ENCODE data around the gene CLIC5.

Gene CLIC5

DNA sequence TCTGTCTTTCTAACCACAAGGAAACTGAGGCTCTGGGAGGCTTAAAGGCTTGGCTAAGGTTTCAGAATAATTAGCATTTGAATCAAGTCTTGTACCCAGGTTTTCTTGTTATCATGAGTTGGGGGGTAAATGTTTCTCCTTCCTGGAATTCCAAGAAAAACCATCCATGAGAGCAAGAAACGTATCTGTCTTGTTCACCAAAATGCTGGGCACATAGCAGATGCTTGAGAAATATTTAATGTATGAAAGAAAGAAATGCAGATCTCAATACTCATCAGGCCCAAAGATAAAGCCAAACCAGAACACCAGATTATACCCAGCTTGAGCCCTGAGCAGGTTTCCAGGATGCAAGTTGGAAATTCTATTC lies 164.6 kb downstream of the CLIC5 start:
- no peak for DNase-seq (ENCODE audit: low read depth in 1 of 2, low spot score in 1 of 2)

DNA sequence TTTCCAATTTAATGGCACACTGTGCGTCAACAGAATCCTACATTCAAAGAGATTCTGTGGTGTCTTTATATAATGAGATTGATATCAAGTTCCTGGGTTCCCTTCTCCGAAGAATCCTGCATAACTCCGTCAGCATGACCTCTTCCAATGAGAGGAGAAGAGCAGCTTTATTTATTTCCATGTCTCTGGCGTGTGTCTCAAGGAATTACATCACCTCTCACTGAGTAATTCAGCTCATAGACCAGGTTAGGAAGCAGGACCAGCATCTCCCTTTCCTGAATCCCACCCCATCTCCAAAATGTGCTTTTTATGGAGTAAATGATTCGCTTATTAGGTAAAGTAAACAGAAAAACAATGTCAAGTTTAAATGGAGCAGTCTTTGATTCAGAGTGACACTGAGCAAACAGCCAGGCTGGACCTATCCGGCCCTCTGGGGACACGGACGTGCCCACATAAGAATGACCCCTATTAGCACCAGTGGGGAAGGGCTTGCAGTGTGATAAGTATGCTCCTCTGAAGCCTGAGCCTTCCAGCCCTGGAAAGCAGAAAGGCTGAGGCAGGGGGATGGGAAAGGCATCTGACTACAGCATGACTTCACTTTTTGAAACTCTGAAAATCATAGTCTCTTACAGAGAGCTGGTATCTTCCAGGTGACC lies 165.2 kb downstream of the CLIC5 start:
- DNase-seq (ENCODE audit: low read depth in 1 of 2, low spot score in 1 of 2): no peak

DNA sequence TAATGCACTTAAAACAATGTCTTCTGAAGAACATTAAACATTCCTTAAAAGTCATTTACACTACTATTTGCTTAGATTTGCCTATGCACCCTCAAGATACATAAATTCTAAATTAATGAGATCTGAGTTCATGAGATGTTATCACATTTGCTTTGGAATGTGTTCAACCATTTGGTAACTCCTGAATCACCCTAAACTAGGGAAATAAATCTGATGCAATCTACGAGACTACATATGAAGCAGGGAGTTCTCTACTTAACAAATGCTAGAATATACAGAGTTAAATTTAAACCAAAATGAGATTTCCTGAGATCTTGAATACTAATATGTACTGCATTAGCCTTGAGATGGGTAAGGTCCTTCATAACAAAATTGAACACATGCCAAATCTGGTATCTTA lies 170.1 kb downstream of the CLIC5 start:
- no peak for DNase-seq (ENCODE audit: low read depth in 1 of 2, low spot score in 1 of 2)

DNA sequence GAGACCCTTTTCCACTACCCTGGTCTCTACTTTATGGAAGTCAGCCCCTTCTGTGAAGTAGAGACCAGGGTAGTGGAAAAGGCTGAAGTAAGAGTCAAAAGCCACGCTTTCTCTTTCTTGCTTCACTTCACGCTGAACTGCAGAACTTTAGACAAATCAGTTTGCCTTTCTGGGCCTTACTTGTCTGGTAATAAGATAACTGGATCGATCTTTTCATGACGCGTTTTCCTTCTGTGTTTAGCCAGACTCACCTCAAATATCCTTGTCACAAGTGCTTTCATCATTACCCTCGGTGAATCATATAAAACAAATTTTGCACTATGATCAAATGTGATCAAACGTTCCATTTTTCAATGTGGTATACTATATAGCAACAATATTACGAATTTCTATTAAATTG lies 170.7 kb downstream of the CLIC5 start:
- DNase-seq (ENCODE audit: low read depth in 1 of 2, low spot score in 1 of 2): no peak

DNA sequence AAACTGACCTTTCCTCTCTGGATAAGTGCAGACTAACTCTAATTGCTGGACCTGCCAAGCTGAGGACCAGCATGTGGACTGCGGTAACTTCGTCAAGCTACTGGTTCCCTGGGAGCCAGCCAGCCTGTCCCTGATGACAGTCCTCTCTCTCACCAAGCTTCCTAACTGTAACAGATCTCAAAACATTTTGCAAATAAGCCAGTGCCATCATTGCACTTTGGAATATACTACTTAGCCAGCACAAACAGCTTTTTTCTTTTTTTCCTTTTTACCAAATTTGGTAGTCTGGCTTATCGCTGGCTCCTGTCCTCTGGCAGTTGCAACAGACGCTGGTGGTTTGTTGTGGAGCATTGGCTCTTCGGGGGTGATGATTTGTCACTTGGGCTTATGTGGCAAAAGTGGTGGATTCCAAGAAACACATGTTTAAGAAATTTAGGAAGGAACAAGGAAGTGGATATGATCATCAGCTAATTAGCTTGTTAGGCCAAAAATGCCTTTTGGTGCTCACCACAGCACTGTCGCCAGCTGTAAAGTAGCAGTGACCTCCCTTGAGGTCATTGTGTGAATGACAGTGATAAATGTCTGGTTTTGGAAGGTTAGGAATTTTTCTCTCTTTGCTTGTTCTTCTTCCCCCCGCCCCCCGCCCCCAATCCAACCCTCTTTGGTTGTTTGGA lies 171.7 kb downstream of the CLIC5 start:
- DNase-seq (ENCODE audit: low read depth in 1 of 2, low spot score in 1 of 2): no peak

DNA sequence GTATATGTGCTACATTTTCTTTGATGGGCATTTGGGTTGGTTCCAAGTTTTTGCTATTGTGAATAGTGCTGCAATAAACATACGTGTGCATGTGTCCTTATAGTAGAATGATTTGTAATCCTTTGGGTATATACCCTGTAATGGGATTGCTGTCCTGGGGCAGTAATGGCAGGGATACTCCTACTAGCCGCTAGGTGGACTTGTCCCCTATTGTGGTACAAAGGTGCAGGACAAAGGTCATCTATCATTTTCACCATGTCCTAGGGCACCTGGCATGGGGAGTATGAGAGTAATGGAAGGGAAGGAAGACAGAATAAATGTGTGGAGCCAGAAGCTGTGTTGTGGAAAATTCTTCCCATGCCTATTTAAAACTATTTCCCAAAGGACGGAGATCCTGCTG lies 174.6 kb downstream of the CLIC5 start:
- no peak for DNase-seq (ENCODE audit: low read depth in 1 of 2, low spot score in 1 of 2)

DNA sequence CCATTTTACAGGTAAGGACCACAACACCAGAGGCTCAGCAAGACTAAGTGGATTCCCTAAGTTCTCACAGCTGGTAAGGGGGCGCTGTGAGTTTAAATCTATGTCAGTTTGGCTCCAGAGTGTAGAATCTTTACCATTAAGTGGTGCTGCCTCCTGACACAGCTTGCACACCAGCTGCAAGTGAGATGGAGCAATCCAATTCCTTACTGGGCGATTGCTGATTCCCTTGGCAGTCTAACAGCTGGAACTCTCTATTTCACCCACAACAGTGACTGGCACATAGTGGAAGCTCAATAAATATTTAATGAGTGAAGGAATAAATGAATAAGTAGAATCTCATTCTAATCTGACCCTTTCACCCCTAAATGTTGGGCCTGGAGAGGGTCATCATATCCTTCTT lies 176.7 kb downstream of the CLIC5 start:
- no peak for DNase-seq (ENCODE audit: low read depth in 1 of 2, low spot score in 1 of 2)

DNA sequence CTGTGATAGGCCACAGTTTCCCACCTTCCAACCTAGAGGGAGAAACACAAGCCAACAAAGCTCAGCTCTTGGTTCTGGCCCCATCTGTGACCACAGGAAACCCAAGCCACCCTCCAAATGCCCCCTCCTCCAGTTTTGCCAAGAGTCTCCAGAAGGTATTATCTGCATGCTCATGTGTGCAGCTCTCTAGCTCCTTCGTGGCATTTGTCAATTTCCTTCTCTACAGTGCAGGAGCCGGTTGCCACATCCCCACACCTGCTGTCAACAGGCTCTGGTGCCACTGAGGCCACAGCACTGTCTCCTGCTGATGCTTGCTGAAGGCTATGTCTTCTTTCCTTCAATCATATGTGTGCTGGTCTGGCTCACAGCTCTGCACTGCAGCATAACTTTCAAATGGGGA lies 177.2 kb downstream of the CLIC5 start:
- DNase-seq (ENCODE audit: low read depth in 1 of 2, low spot score in 1 of 2): no peak

DNA sequence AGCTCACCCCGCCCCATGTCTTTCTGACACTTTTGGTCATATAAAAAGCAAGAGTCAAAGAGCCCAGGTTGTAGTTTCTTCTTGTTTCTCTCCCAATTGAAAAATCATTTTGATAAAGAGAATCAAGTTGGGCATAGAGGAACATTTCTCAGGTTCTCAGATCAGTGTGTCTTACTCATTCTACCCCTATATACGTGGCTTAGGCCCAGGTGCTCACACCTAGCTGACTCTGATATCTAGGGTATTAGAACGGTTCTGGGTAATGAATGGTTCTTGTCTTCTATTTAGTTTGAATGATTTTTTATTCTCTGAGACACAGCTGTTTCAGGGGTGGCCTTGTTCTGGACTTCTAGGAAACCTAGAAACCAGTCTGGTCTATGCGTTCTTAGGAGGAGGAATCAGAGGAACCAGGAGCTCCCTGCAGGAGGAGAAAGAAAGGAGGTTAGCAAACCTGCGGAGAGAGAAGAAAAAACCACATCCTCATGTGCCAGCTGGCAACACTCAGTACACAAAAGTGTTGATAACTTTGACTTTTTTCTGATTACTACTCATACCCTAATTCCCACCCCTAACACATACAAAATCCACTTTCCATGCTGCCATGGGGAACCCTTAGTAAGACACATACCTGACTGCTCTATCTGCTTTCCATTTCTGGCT lies 178.0 kb downstream of the CLIC5 start:
- no peak for DNase-seq (ENCODE audit: low read depth in 1 of 2, low spot score in 1 of 2)

DNA sequence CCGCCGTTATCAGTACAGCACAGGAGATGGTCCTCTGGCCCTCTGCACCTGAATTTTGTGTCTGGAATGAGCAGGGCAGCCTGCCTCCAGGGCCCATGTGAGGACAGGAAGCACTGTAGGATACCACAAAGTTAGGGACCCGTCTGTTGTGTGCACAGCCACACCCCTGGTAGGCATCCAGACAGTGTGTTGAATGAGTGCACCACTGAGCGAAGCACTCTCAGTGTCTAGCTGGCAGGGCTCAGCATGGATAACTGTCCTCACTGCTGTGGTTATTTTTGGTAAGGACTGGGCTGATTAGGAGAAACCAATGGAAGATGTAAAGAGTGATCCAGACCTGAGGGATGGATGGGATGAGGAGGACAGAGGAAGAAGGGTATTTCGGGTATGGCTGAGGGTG lies 178.7 kb downstream of the CLIC5 start:
- no peak for DNase-seq (ENCODE audit: low read depth in 1 of 2, low spot score in 1 of 2)

DNA sequence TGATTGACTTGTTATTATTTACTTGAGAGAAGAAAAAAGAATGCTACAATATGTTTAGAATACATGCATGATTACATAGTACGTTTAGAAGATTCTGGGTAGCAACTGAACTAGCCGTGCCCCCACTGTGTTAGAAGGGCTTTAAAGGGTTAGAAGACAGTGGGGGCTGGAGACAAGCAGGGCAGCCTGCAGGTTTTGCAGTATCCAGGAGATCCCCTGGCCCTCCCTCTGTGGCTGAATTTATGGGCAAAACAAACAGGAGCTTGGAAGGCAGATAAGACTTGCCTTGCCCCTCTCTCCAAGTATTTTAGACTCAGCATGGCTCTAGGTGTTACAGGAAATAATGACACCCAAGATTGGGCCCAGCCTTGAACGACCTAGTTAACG lies 179.2 kb downstream of the CLIC5 start:
- no peak for DNase-seq (ENCODE audit: low read depth in 1 of 2, low spot score in 1 of 2)

DNA sequence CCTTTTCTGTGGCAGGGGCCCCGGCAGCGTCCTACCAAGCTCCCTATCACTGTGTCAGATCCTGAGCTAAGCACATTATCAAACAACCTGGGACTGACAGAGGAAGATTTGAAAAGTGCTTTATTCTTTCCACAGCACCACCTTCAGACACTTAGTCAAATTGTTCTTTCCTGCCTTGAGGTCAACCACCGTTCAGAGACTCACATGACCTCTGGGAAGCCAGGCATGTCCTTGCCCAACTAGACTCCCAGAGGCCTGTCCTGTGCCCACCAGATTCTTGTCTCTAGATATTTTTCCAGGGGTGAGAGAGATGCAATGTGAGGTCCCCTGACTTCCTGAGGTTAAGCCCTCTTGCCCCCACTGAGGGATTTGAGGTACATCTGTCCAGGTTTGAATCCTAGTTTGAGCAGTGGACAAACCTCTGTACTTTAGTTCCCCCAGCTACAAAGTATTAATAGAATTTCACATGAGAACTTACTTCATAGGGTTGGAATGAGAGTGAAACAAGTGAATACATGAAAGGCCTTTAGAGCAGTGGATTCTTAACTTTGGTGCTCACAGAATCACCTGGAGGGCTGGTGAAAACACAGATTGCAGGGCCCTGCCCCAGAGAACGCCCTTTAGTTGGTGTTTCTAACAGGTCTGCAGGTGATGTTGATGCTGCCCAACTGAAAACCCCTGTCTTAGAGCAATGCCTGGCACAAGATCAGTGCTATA lies 179.8 kb downstream of the CLIC5 start:
- no peak for DNase-seq (ENCODE audit: low read depth in 1 of 2, low spot score in 1 of 2)

DNA sequence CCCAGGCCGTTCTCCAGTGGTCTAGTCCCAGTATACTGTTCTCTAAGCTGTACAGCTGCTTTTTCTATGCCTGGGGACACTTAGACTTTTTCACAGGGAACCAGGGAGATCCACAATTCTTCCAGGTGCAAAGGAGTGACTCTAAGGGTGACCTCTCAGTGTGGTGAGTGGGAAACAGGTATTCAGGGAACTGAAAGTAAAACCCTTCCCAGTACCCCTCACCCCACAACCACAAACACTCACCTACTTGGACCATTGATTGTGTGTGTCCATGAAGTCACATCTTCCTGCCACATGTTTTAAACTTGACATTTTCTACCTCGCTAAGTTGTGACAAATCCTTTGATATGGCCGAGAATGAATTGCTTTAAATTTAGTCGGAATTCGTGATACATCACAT lies 183.6 kb downstream of the CLIC5 start:
- no peak for DNase-seq (ENCODE audit: low read depth in 1 of 2, low spot score in 1 of 2)
